ENCODE results near the gene SREBF1.

The SREBF1 gene

DNA sequence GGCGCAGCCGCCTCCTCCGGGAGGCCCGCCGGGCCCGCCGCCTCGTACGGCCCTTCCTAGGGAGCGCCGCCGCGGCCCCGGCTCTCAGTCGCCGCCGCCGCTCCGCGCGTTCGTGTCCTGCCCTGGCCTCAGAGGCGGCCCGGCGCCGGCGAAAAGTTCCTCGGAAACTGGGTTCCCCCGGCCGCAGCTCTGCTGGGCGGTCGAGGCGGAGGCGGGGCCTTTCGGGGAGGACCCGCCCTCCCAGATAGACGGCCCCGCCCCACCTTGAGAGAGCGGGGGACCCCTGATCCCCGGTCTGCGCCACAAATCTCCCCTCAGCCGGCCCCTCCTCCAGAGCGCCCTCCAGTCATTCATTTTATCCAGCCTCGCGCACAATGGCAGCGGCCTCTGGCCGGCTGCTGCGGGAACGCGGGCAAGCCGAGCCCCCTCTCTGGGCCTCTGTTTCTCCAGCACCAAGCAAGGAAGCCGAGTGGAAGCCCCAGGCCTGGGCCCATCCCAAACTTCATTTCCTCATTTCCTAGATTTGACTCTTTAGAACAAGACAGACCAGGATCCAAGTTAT lies at the start of gene SREBF1:
SREBF1 (minus strand) TSS at position 169 of the 562 bp plus-strand sequence. CDS start 169 bp downstream, outside the sequence.
- no peak for DNase-seq (ENCODE audit: extremely low read depth, low read depth)

GRCh38 chr17:17886226-17886625 lies 49.4 kb upstream of the SREBF1 start:
- no peak for DNase-seq (ENCODE audit: extremely low read depth, low read depth)
- TF ChIP-seq CTCF (IDR thresholded peaks at IDR 0.05; ENCODE audit: low read depth, low read length, missing control alignments): no peak
- no peak overlapping the region for H3K4me3 ChIP-seq (replicated peaks; ENCODE audit: low read depth, low read length)

More for the DNA sequence above, at the start of gene SREBF1:
- TF ChIP-seq CTCF (IDR thresholded peaks at IDR 0.05; ENCODE audit: low read depth, low read length, missing control alignments): no peak
- peak within 1 kb of the TSS; percentile 82 for H3K4me3 ChIP-seq (replicated peaks; ENCODE audit: low read depth, low read length)

GRCh38 chr17:17884391-17885357 lies 47.9 kb upstream of the SREBF1 start:
- DNase-seq (ENCODE audit: extremely low read depth, low read depth): no peak
- TF ChIP-seq CTCF (IDR thresholded peaks at IDR 0.05; ENCODE audit: low read depth, low read length, missing control alignments): no peak
- no peak overlapping the region for H3K4me3 ChIP-seq (replicated peaks; ENCODE audit: low read depth, low read length)

GRCh38 chr17:17883801-17884200 lies 47.0 kb upstream of the SREBF1 start:
- no peak for DNase-seq (ENCODE audit: extremely low read depth, low read depth)
- no peak for TF ChIP-seq CTCF (IDR thresholded peaks at IDR 0.05; ENCODE audit: low read depth, low read length, missing control alignments)
- no peak overlapping the region for H3K4me3 ChIP-seq (replicated peaks; ENCODE audit: low read depth, low read length)

- DNase-seq (ENCODE audit: extremely low read depth, low read depth): no peak
- no peak overlapping the region for H3K4me3 ChIP-seq (replicated peaks; ENCODE audit: low read depth, low read length)
- no peak for TF ChIP-seq CTCF (IDR thresholded peaks at IDR 0.05; ENCODE audit: low read depth, low read length, missing control alignments)
These were observed 45.3 kb upstream of the SREBF1 start for GRCh38 chr17:17882082-17882581.

DNA sequence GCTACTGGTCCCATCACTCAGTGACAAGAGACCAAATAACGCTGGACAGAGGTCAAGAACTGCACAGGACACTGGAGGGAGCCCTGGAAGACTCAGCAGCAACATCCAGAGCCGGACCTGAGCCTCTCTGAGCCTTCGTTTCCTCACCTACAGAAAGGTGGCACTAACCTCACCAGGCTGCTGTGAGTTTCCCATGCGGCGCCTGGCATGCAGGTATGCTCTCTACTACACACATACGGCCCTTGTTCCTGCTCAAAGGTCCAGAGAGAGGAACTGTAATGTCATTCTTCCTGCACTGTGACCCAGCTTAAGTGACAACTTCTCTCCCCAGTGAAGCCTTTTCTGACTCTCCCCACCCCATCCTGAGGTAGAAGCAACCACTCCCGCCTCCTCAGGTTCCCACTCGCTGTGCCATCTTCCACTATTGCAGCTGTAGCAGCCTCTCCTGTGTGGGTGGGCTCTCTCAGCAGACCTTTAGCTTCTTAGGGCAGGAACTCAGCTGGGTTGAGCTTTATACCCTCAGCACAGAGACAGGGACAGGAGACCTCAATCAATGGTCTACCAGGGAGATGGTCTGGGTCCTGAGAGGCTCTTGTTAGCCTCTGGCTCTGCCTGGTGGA lies 43.9 kb upstream of the SREBF1 start:
- no peak for DNase-seq (ENCODE audit: extremely low read depth, low read depth)
- no peak for TF ChIP-seq CTCF (IDR thresholded peaks at IDR 0.05; ENCODE audit: low read depth, low read length, missing control alignments)
- H3K4me3 ChIP-seq (replicated peaks; ENCODE audit: low read depth, low read length): no peak overlapping the region

Measured in HFF-Myc (cell line).